ENCODE measurements around the gene CHRND.
A peak's percentile ranks its signal among the peaks of the same experiment; 100 is the strongest.

CHRND gene

GRCh38 chr2:232537079-232537478 is 11.1 kb downstream of the CHRND start:
- ChIA-PET CTCF (interaction anchor here (1.0 to 1.2 kb wide), 2 partner anchors 14 to 15 kb away, joined by 3 to 4 read pairs; no protein-coding TSS in a partner anchor), POLR2A (no interaction called here)
- peak; percentile 24 for TF ChIP-seq CTCF (IDR thresholded peaks at IDR 0.05; ENCODE audit: control extremely low read depth, extremely low read depth, low read depth, missing control alignments)
- no peak for DNase-seq (ENCODE audit: extremely low spot score)

- DNase-seq (ENCODE audit: extremely low spot score): no peak
- no peak for TF ChIP-seq CTCF (IDR thresholded peaks at IDR 0.05; ENCODE audit: control extremely low read depth, extremely low read depth, low read depth, missing control alignments)
- ChIA-PET POLR2A (no interaction called here), CTCF (interaction anchor here (1.0 to 1.2 kb wide), 3 partner anchors 11 to 16 kb away, joined by 3 to 4 read pairs (median 4); no protein-coding TSS in a partner anchor)
Measured at GRCh38 chr2:232537499-232537898, 11.5 kb downstream of the CHRND start.

- no peak for TF ChIP-seq CTCF (IDR thresholded peaks at IDR 0.05; ENCODE audit: control extremely low read depth, extremely low read depth, low read depth, missing control alignments)
- no peak for DNase-seq (ENCODE audit: extremely low spot score)
- CTCF ChIA-PET: no interaction called here
- POLR2A ChIA-PET: interaction anchor here (0.7 kb wide), 1 partner anchor 86 kb away, joined by 3 read pairs; no protein-coding TSS in a partner anchor
Measured at GRCh38 chr2:232538671-232539070, 12.7 kb downstream of the CHRND start.

- DNase-seq (ENCODE audit: extremely low spot score): no peak
- CTCF ChIA-PET: no interaction called here
- POLR2A ChIA-PET: no interaction called here
- TF ChIP-seq CTCF (IDR thresholded peaks at IDR 0.05; ENCODE audit: control extremely low read depth, extremely low read depth, low read depth, missing control alignments): no peak
Measured at GRCh38 chr2:232539298-232540231, 13.6 kb downstream of the CHRND start, which contains the start of gene CHRNG. CHRNG (plus strand) TSS chr2:232539692; CDS start chr2:232539748, 56 bp downstream.

- CTCF ChIA-PET: no interaction called here
- POLR2A ChIA-PET: no interaction called here
- no peak for TF ChIP-seq CTCF (IDR thresholded peaks at IDR 0.05; ENCODE audit: control extremely low read depth, extremely low read depth, low read depth, missing control alignments)
- no peak for DNase-seq (ENCODE audit: extremely low spot score)
Measured at GRCh38 chr2:232540441-232541041, 14.6 kb downstream of the CHRND start.

- no peak for TF ChIP-seq CTCF (IDR thresholded peaks at IDR 0.05; ENCODE audit: control extremely low read depth, extremely low read depth, low read depth, missing control alignments)
- POLR2A ChIA-PET: no interaction called here
- CTCF ChIA-PET: interaction anchor here (1.2 kb wide), 1 partner anchor 20 kb away, joined by 3 read pairs; no protein-coding TSS in a partner anchor
- peak; percentile 24 for DNase-seq (ENCODE audit: extremely low spot score)
Measured at GRCh38 chr2:232541195-232541960, 15.4 kb downstream of the CHRND start.

All from GM10248 (cell line).